ENCODE measurements around the gene RPL3.

DNA sequence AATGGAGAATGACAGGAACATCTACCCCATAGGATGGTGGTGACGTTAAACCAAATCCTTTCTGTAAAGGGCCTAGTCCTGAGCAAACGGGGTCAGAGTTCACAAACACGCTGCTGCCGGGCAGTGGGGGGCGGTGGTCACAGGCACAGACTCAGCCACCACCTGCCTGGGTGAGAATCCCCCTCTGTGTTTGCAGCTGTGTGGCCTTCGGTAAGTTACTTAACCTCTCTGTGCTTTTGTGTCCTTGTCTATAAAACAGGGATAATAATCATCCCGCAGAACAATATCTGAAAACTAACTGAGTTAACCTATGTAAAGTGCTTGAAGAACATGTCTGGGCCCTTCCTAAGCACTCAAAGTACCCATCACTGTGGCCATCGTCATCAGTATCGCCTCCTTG is 48.6 kb downstream of the RPL3 start:
- TF ChIP-seq EZH2 (IDR thresholded peaks at IDR 0.05; ENCODE audit: low read length, missing control alignments) (no peak), CTCF (conservative IDR thresholded peaks at IDR 0.05 in 1 of 2, IDR thresholded peaks at IDR 0.05 in 1 of 2; ENCODE audit: low read depth in 1 of 2, low read length in 2 of 2) (no peak)

Data from fibroblast of lung (primary cell).